Adrenal gland (tissue), 12 donors: ENCODE results near the gene ADCY2. TPM values are rescaled to one million over a fixed set of nuclear protein-coding genes. Genes with fewer than 3 reads are reported as not detected.
A peak's percentile ranks its signal among the peaks of the same experiment; 100 is the strongest.

Experiments
- DNase-seq, 7 donors: peaks; one replicate each; pipeline ENCODE4 v3.0.0-alpha.2; 2019 to 2020
- H3K27ac ChIP-seq, 5 donors: fragments of 200-600 bp; sonication (generic) in 4 of 5; 1 replicate in 3 of 5; 2 replicates in 2 of 5; pipeline versions ENCODE4 v1.5.1 to v1.8.0; 2016 to 2020; ENCODE audit warnings: mild to moderate bottlenecking in 1 of 5
- H3K27me3 ChIP-seq: fragments of 200-600 bp; 2 replicates; pipeline ENCODE4 v1.8.0; 2021
- H3K36me3 ChIP-seq, 2 donors: fragments of 200-600 bp; replicated peaks in 1 of 2; 1 replicate in 1 of 2; 2 replicates in 1 of 2; pipeline versions ENCODE4 v1.5.1 to v1.8.0; 2018 to 2022
- H3K4me1 ChIP-seq, 2 donors: fragments of 200-600 bp; replicated peaks in 1 of 2; 1 replicate in 1 of 2; 2 replicates in 1 of 2; pipeline versions ENCODE4 v1.5.1 to v1.8.0; 2018 to 2021
- H3K4me3 ChIP-seq, 4 donors: fragments of 200-600 bp; sonication (generic) in 3 of 4; one replicate each; pipeline ENCODE4 v1.5.1; 2016 to 2018
- H3K9me3 ChIP-seq, 3 donors: fragments of 200-600 bp; sonication (generic) in 1 of 3; replicated peaks in 1 of 3; 1 replicate in 2 of 3; 2 replicates in 1 of 3; pipeline versions ENCODE4 v1.5.1 to v1.8.0; 2016 to 2021
- CTCF ChIP-seq, 6 experiments: fragments of 450-650 bp in 4 of 6; fragments of 200-600 bp in 2 of 6; sonication (generic) in 1 of 6; IDR thresholded peaks; 1 replicate in 5 of 6; 2 replicates in 1 of 6; pipeline versions ENCODE4 v1.5.1 to v1.8.0; 2016 to 2021; ENCODE audit warnings: antibody characterized with exemption in 6 of 6, mild to moderate bottlenecking in 2 of 6, moderate library complexity in 1 of 6
- POLR2A ChIP-seq, 2 donors: fragments of 450-650 bp; IDR thresholded peaks; one replicate each; pipeline ENCODE4 v1.6.1; 2017; ENCODE audit warnings: antibody characterized with exemption in 2 of 2, mild to moderate bottlenecking in 2 of 2, moderate library complexity in 1 of 2
- WGBS, 4 donors: extraction: QIAGEN DNeasy Blood & Tissue Kit in 2 of 4; methylation state at CpG; one replicate each; pipeline versions ENCODE4 v1.1.5 to v1.1.7; 2013 to 2017; 5-methylcytosine and 5-hydroxymethylcytosine counted together
- intact Hi-C, 2 donors: fragments of 100-400 bp; cut with DNase I; formaldehyde crosslinking; loops; one replicate each; pipeline versions ENCODE4 v1.14.1 to v1.15.0; 2022 to 2023
- polyA plus RNA-seq, 3 donors: library from polyadenylated mRNA; stranded (reverse); fragments of 200-250 nt in 2 of 3; fragments of 350-450 nt in 1 of 3; fragmentation: Illumina TruSeq in 1 of 3; extraction: RNeasy Lipid Tissue Mini Kit (QIAGEN cat#74804) in 1 of 3; gene quantifications; one replicate each; pipeline ENCODE4 v1.2.3, GENCODE V29; 2013 to 2014
- total RNA-seq, 9 donors: library from RNA; depleted of rRNA in 4 of 9; stranded (reverse); fragments of >200 nt in 4 of 9; fragments of 120-200 nt in 1 of 9; fragmentation: NEBNext Ultra II Directional in 1 of 9; extraction: Animal tissue kit (Norgen Biotek cat#: 25700) in 1 of 9; gene quantifications; one replicate each; pipeline versions ENCODE4 v1.1.0 to v1.2.4, GENCODE V29; 2013 to 2023
- donor health status: healthy with polysubstance abuse.
- donor health status: Bipolar disorder and iron deficiency.
- donor health status: DM: yes; HTN: yes; CAD: no.
- donor health status: DM: no; HTN: no; CAD: no.
- donor health status: DM: no; HTN: no; CAD: no.
- donor health status: DM: yes; HTN: yes; CAD: no.

ADCY2 gene
- total and polyA plus RNA-seq, 12 donors: 0.85 to 6.6 (median 2.3) TPM

- DNase-seq: no peak
- 76 to 85% (median 77%) methylated on average over 6 of the region's 6 CpGs for WGBS, 4 donors
- Histone ChIP-seq H3K27me3 (no peaks in the 10 kb centered on the region), H3K27ac (no peak overlapping the region), H3K4me3 (no peak overlapping the region), H3K36me3 (no peaks in the 10 kb centered on the region), H3K4me1 (no peaks in the 10 kb centered on the region), H3K9me3 (no peaks in the 10 kb centered on the region)
- intact Hi-C loops: no loop called here
- TF ChIP-seq POLR2A (IDR thresholded peaks at IDR 0.05) (no peak), CTCF (IDR thresholded peaks at IDR 0.05) (no peak)
These were observed 150.6 kb downstream of the ADCY2 start for GRCh38 chr5:7546555-7546954.

GRCh38 chr5:7548596-7548995, 152.7 kb downstream of the ADCY2 start:
- TF ChIP-seq POLR2A (IDR thresholded peaks at IDR 0.05) (no peak), CTCF (IDR thresholded peaks at IDR 0.05) (no peak)
- WGBS, 4 donors: 58 to 66% (median 63%) methylated on average over 2 of the region's 2 CpGs
- H3K27ac ChIP-seq: no peak overlapping the region
- no peak for DNase-seq
- H3K9me3 ChIP-seq: no peaks in the 10 kb centered on the region
- H3K4me3 ChIP-seq: no peak overlapping the region
- H3K27me3 ChIP-seq: no peaks in the 10 kb centered on the region
- H3K36me3 ChIP-seq: no peaks in the 10 kb centered on the region
- H3K4me1 ChIP-seq: no peaks in the 10 kb centered on the region
- intact Hi-C loops: no loop called here

GRCh38 chr5:7565559-7565958, 169.6 kb downstream of the ADCY2 start:
- H3K27ac ChIP-seq: no peak overlapping the region
- intact Hi-C loops: no loop called here
- TF ChIP-seq POLR2A (IDR thresholded peaks at IDR 0.05): no peak
- TF ChIP-seq CTCF (IDR thresholded peaks at IDR 0.05): no peak
- no peak for DNase-seq
- H3K4me1 ChIP-seq: no peaks in the 10 kb centered on the region
- no peaks in the 10 kb centered on the region for H3K9me3 ChIP-seq
- WGBS, 4 donors: 71 to 95% (median 85%) methylated on average over 2 of the region's 2 CpGs
- H3K36me3 ChIP-seq: no peaks in the 10 kb centered on the region
- H3K4me3 ChIP-seq: no peak overlapping the region
- no peaks in the 10 kb centered on the region for H3K27me3 ChIP-seq

- Histone ChIP-seq H3K36me3 (no peaks in the 10 kb centered on the region), H3K27me3 (no peaks in the 10 kb centered on the region), H3K9me3 (no peaks in the 10 kb centered on the region), H3K4me1 (no peaks in the 10 kb centered on the region), H3K27ac (no peak overlapping the region), H3K4me3 (no peak overlapping the region)
- 45 to 62% (median 59%) methylated on average over 7 of the region's 7 CpGs for WGBS, 4 donors
- intact Hi-C loops: no loop called here
- peak in 1 of 7 donors; percentile 58 for DNase-seq
- TF ChIP-seq POLR2A (IDR thresholded peaks at IDR 0.05) (no peak), CTCF (IDR thresholded peaks at IDR 0.05) (no peak)
These were observed 180.2 kb downstream of the ADCY2 start for GRCh38 chr5:7576023-7576715.
